ENCODE results near the gene IMPG1. TPM values are rescaled to one million over a fixed set of nuclear protein-coding genes. Genes with fewer than 3 reads are reported as not detected.

The IMPG1 gene
- total RNA-seq, 1 donor from 2014 or later, result not detected

GRCh38 chr6:75991941-75992340, 80.5 kb downstream of the IMPG1 start:
- no peak overlapping the region for H3K27ac ChIP-seq
- no peak overlapping the region for H3K4me3 ChIP-seq
- intact Hi-C loops (cut with DNase I), result no loop called here

GRCh38 chr6:75986935-75987334, 85.5 kb downstream of the IMPG1 start:
- no peaks in the 10 kb centered on the region for H3K9me3 ChIP-seq
- H3K36me3 ChIP-seq, result no peaks in the 10 kb centered on the region
- intact Hi-C loops (cut with DNase I), result no loop called here
- H3K27ac ChIP-seq, result no peak overlapping the region
- no peaks in the 10 kb centered on the region for H3K4me1 ChIP-seq
- DNase-seq (ENCODE audit: extremely low spot score in 2 of 2), result no peak
- H3K4me3 ChIP-seq, result no peak overlapping the region
- TF ChIP-seq CTCF (IDR thresholded peaks at IDR 0.05), result no peak
- TF ChIP-seq POLR2A (IDR thresholded peaks at IDR 0.05), result no peak
- TF ChIP-seq POLR2AphosphoS5 (IDR thresholded peaks at IDR 0.05; ENCODE audit: insufficient read depth in 1 of 2, low read depth in 1 of 2), result no peak
- no peaks in the 10 kb centered on the region for H3K27me3 ChIP-seq

More at GRCh38 chr6:75991941-75992340, 80.5 kb downstream of the IMPG1 start:
- H3K36me3 ChIP-seq, result no peaks in the 10 kb centered on the region
- no peaks in the 10 kb centered on the region for H3K9me3 ChIP-seq
- no peaks in the 10 kb centered on the region for H3K27me3 ChIP-seq
- TF ChIP-seq POLR2AphosphoS5 (IDR thresholded peaks at IDR 0.05; ENCODE audit: insufficient read depth in 1 of 2, low read depth in 1 of 2), result no peak
- TF ChIP-seq CTCF (IDR thresholded peaks at IDR 0.05), result no peak
- TF ChIP-seq POLR2A (IDR thresholded peaks at IDR 0.05), result no peak
- no peaks in the 10 kb centered on the region for H3K4me1 ChIP-seq
- DNase-seq (ENCODE audit: extremely low spot score in 2 of 2), result no peak

GRCh38 chr6:75975904-75976303, 96.6 kb downstream of the IMPG1 start:
- H3K36me3 ChIP-seq, result no peaks in the 10 kb centered on the region
- TF ChIP-seq POLR2AphosphoS5 (IDR thresholded peaks at IDR 0.05; ENCODE audit: insufficient read depth in 1 of 2, low read depth in 1 of 2) (no peak), CTCF (IDR thresholded peaks at IDR 0.05) (no peak), POLR2A (IDR thresholded peaks at IDR 0.05) (no peak)
- no peaks in the 10 kb centered on the region for H3K4me1 ChIP-seq
- no peak overlapping the region for H3K4me3 ChIP-seq
- DNase-seq (ENCODE audit: extremely low spot score in 2 of 2), result no peak
- no peaks in the 10 kb centered on the region for H3K9me3 ChIP-seq
- H3K27me3 ChIP-seq, result no peaks in the 10 kb centered on the region
- no peak overlapping the region for H3K27ac ChIP-seq
- intact Hi-C loops (cut with DNase I), result no loop called here

- Histone ChIP-seq H3K36me3 (no peaks in the 10 kb centered on the region), H3K9me3 (no peaks in the 10 kb centered on the region), H3K27me3 (no peaks in the 10 kb centered on the region), H3K27ac (no peak overlapping the region), H3K4me1 (no peaks in the 10 kb centered on the region), H3K4me3 (no peak overlapping the region)
- DNase-seq (ENCODE audit: extremely low spot score in 2 of 2), result no peak
- intact Hi-C loops (cut with DNase I), result no loop called here
- TF ChIP-seq POLR2A (IDR thresholded peaks at IDR 0.05), result no peak
- no peak for TF ChIP-seq CTCF (IDR thresholded peaks at IDR 0.05)
- no peak for TF ChIP-seq POLR2AphosphoS5 (IDR thresholded peaks at IDR 0.05; ENCODE audit: insufficient read depth in 1 of 2, low read depth in 1 of 2)
Observed at GRCh38 chr6:75970093-75970492, 102.4 kb downstream of the IMPG1 start.

GRCh38 chr6:75968143-75968542, 104.3 kb downstream of the IMPG1 start:
- DNase-seq (ENCODE audit: extremely low spot score in 2 of 2), result no peak
- no peak overlapping the region for H3K4me3 ChIP-seq
- no peak overlapping the region for H3K27ac ChIP-seq
- no peaks in the 10 kb centered on the region for H3K4me1 ChIP-seq
- no peaks in the 10 kb centered on the region for H3K36me3 ChIP-seq
- intact Hi-C loops (cut with DNase I), result no loop called here
- H3K9me3 ChIP-seq, result no peaks in the 10 kb centered on the region
- no peak for TF ChIP-seq CTCF (IDR thresholded peaks at IDR 0.05)
- TF ChIP-seq POLR2AphosphoS5 (IDR thresholded peaks at IDR 0.05; ENCODE audit: insufficient read depth in 1 of 2, low read depth in 1 of 2), result no peak
- no peak for TF ChIP-seq POLR2A (IDR thresholded peaks at IDR 0.05)
- no peaks in the 10 kb centered on the region for H3K27me3 ChIP-seq
